Measurements from ENCODE around the gene SLC35F3. TPM values are rescaled to one million over a fixed set of nuclear protein-coding genes. Genes with fewer than 3 reads are reported as not detected.

The SLC35F3 gene
- polyA plus RNA-seq, 1 of the 3 experiments (the other 2 are of a cell fraction): 0.87 TPM

- no peaks in the 10 kb centered on the region for H3K9me3 ChIP-seq
- 72% methylated on average over 16 of the region's 20 CpGs for WGBS (ENCODE audit: low lambda C conversion rate)
- H4K20me1 ChIP-seq (ENCODE audit: insufficient read depth): no peaks in the 10 kb centered on the region
- H3F3A ChIP-seq (replicated peaks; ENCODE audit: insufficient read depth): no peaks in the 10 kb centered on the region
- POLR2A ChIA-PET: no interaction called here
- no peak overlapping the region for H3K27ac ChIP-seq (ENCODE audit: low read depth in 2 of 2, low read length in 1 of 2)
- peak overlapping the region; percentile 85 for H3K4me2 ChIP-seq
- H2AFZ ChIP-seq (ENCODE audit: low read depth): peak overlapping the region; percentile 79; the same call in 1 of the 2 replicates
- no peaks in the 10 kb centered on the region for H3K36me3 ChIP-seq (replicated peaks in 1 of 2; ENCODE audit: control insufficient read depth in 1 of 2, insufficient read depth in 2 of 2, low read length in 1 of 2)
- H3K9ac ChIP-seq: 0 out of 2 replicates have a peak overlapping the region, but pooled peaks have one; percentile 40
- no peak for DNase-seq
- no peaks in the 10 kb centered on the region for H3K27me3 ChIP-seq (ENCODE audit: insufficient read depth)
- H3K79me2 ChIP-seq (ENCODE audit: insufficient read depth): no peaks in the 10 kb centered on the region
- CTCF ChIA-PET: interaction anchor here (1.1 to 10.1 kb wide), 5 partner anchors 61 to 114 kb away, joined by 3 to 190 read pairs (median 9); no protein-coding TSS in a partner anchor
- peaks cover 0 to 5% of the 10 kb centered on the region in 2 experiments; a peak in 1 of 4 replicates for H3K4me1 ChIP-seq (ENCODE audit: control insufficient read depth in 1 of 2, insufficient read depth in 2 of 2, low read depth in 1 of 2, low read length in 1 of 2)
- H3K9me2 ChIP-seq: no peaks in the 10 kb centered on the region
- TF ChIP-seq MAX (IDR thresholded peaks at IDR 0.05; ENCODE audit: low read depth) (no peak), RFX5 (IDR thresholded peaks at IDR 0.05; ENCODE audit: low read length) (no peak), TAF1 (IDR thresholded peaks at IDR 0.05; ENCODE audit: borderline replicate concordance, low read depth, low read length) (no peak), NRF1 (IDR thresholded peaks at IDR 0.05; ENCODE audit: low read depth, low read length) (no peak), RXRA (IDR thresholded peaks at IDR 0.05; ENCODE audit: borderline replicate concordance, low read depth) (no peak), FOSL2 (IDR thresholded peaks at IDR 0.05; ENCODE audit: borderline replicate concordance, low read depth) (no peak), CTCF (IDR thresholded peaks at IDR 0.05) (no peak), FOXM1 (IDR thresholded peaks at IDR 0.05; ENCODE audit: low read depth) (no peak), POLR2AphosphoS5 (IDR thresholded peaks at IDR 0.05; ENCODE audit: low read depth, low read length) (no peak)
- peak overlapping the region; percentile 48 to 51; a peak in 2 of 4 replicates for H3K4me3 ChIP-seq (ENCODE audit: low read depth in 2 of 2, low read length in 1 of 2)
Measured at GRCh38 chr1:234214911-234215892, 310.7 kb downstream of the SLC35F3 start.

GRCh38 chr1:234216116-234216703, 311.7 kb downstream of the SLC35F3 start:
- ChIA-PET CTCF (interaction anchor here (0.6 to 10.1 kb wide), 4 partner anchors 62 to 181 kb away, joined by 3 to 190 read pairs (median 6); no protein-coding TSS in a partner anchor), POLR2A (no interaction called here)
- Histone ChIP-seq H3K9me3 (no peaks in the 10 kb centered on the region), H3K27me3 (ENCODE audit: insufficient read depth) (no peaks in the 10 kb centered on the region), H3K4me3 (ENCODE audit: low read depth in 2 of 2, low read length in 1 of 2) (no peak overlapping the region), H3K27ac (ENCODE audit: low read depth in 2 of 2, low read length in 1 of 2) (no peak overlapping the region), H3K9me2 (no peaks in the 10 kb centered on the region), H3K4me1 (ENCODE audit: control insufficient read depth in 1 of 2, insufficient read depth in 2 of 2, low read depth in 1 of 2, low read length in 1 of 2) (peaks cover 0 to 5% of the 10 kb centered on the region in 2 experiments; a peak in 1 of 4 replicates), H2AFZ (ENCODE audit: low read depth) (no peak overlapping the region), H3K79me2 (ENCODE audit: insufficient read depth) (no peaks in the 10 kb centered on the region), H3K4me2 (no peak overlapping the region), H4K20me1 (ENCODE audit: insufficient read depth) (no peaks in the 10 kb centered on the region), H3K36me3 (replicated peaks in 1 of 2; ENCODE audit: control insufficient read depth in 1 of 2, insufficient read depth in 2 of 2, low read length in 1 of 2) (no peaks in the 10 kb centered on the region), H3F3A (replicated peaks; ENCODE audit: insufficient read depth) (no peaks in the 10 kb centered on the region), H3K9ac (no peak overlapping the region)
- TF ChIP-seq GABPA (IDR thresholded peaks at IDR 0.05; ENCODE audit: low read depth) (no peak), MAX (IDR thresholded peaks at IDR 0.05; ENCODE audit: low read depth) (no peak), SMC3 (IDR thresholded peaks at IDR 0.05; ENCODE audit: low read depth, low read length) (no peak), RXRA (IDR thresholded peaks at IDR 0.05; ENCODE audit: borderline replicate concordance, low read depth) (no peak), TCF12 (IDR thresholded peaks at IDR 0.05) (no peak), TAF1 (IDR thresholded peaks at IDR 0.05; ENCODE audit: borderline replicate concordance, low read depth, low read length) (no peak), GATA2 (CRISPR knock-in tag; IDR thresholded peaks at IDR 0.05) (no peak), SIN3A (IDR thresholded peaks at IDR 0.05; ENCODE audit: borderline replicate concordance, low read depth, low read length) (no peak), FOSL2 (IDR thresholded peaks at IDR 0.05; ENCODE audit: borderline replicate concordance, low read depth) (no peak), FOXM1 (IDR thresholded peaks at IDR 0.05; ENCODE audit: low read depth) (no peak), RAD21 (IDR thresholded peaks at IDR 0.05; ENCODE audit: low read length) (no peak)
- WGBS (ENCODE audit: low lambda C conversion rate): 85% methylated on average over 7 of the region's 8 CpGs
- DNase-seq: no peak

Data from SK-N-SH (cell line).